Renal cortical epithelial cell (primary cell): Measurements from ENCODE around the gene CYP4B1. TPM values are rescaled to one million over a fixed set of nuclear protein-coding genes. Genes with fewer than 3 reads are reported as not detected.
"Not testable (repeated sequence)": the region's sequence is repeated elsewhere in the genome, so short reads cannot be mapped to it uniquely, and the experiment has no call there.

Experiments
- DNase-seq: peaks from one replicate; pipeline ENCODE4 v3.0.0-alpha.2; 2011; ENCODE audit warnings: low read depth
- total RNA-seq: library from RNA; depleted of rRNA; stranded (reverse); fragments of >200 nt; gene quantifications from 2 replicates; pipeline ENCODE4 v1.2.3, GENCODE V29; 2014

The CYP4B1 gene
- 3.2 and 3.5 TPM in 2 replicates for total RNA-seq

DNA sequence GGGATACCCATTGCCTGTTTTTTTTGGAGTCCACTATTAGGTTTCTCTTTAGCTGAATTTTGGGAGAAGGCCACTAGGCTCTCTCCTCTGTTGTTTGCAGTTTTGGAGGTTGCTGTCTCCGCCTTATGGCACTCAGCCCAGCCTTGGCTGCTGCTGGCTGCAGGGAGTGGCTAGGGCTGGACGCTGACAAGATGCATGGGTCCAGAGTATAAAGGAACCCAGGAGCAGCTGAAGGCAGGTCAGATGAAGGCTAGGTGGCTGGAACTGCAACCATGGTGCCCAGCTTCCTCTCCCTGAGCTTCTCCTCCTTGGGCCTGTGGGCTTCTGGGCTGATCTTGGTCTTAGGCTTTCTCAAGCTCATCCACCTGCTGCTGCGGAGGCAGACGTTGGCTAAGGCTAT lies at the start of gene CYP4B1:
TSS of gene CYP4B1 (plus strand) at position 237 of the 400 bp plus-strand sequence. CDS start at position 273, 36 bp downstream.
- DNase-seq = no peak

DNA sequence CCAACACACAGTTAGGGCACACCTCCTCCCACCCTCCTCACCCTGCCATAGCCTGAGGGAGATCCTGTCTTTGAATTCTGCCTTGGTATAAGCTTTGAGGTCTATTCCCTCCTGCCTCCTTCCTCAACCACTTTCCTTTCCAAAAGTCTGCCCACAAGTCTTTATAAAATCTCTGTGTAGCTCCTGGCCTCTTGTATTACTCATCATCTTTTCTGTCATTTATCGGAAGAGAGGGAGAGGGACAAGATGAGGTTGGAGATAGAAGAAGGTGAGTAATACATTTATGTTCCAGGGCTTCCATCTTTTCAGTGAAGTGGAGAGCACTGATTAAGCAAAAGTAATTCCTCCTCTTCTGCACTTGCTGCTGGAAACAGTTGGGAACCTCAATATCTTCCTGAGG lies 49.4 kb upstream of the CYP4B1 start:
- peak; percentile 18 for DNase-seq

DNA sequence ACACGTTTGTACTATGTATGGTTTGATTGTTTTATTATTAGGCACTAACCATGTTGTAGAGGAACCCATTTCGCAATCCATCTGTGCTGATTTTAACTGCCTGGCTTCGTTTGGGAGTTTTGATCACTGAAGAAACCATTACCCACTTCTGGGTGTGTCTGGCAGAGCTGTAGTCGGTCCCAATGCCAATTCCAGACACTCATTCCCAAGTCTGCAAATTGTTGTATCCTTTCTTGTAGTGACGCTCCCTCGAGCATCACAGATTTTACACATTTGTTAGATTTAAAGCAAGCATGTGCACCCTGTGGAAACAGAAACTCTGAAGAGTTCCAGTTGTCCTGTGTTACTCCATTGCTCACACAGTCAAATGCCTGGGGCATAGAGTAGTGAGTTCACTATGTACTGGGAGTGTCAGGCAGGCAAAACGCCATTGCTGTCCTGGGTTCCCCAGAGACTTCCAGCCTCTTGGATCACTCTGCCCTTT lies 48.9 kb upstream of the CYP4B1 start:
- DNase-seq = peak; percentile 22

DNA sequence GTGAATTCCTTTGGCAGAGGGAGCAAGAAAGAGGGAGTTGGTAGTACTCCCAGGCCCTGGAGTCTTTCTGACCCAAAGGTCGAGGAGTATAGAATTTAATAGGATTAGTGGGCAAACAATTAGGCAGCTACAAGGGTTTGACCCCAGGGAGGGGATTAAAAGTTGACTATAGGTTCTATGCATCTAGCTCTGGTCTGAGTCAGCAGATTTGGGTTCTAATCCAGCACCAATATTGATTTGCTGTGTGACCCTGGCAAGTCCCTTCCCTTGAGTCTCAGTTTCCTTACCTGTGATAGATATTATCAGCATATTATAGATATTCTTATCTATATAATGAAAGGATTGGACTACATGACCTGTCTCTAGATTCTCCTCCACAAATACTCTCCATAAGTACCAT lies 44.9 kb upstream of the CYP4B1 start:
- no peak for DNase-seq

DNA sequence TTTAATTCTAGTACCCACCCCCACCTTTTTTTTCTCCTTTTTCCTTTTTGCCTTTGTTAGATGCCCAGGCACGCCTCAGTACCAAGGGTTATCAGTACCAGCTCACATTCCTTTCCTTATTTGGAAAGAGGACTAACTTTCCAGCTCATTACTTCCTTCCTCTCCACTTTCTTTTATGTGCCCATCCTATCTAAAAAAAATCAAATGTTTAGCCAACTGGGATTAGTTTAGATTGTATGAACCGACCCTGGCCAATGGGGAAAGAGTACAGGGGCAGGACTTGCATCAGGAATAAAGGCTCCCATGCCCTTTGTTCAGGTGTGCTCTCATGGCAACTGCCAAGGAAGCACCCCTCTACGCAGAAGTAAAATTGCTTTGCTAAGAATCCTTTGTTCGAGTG lies 44.1 kb upstream of the CYP4B1 start:
- peak; percentile 39 for DNase-seq

- peak; percentile 57 for DNase-seq
Observed at GRCh38 chr1:46755121-46755520, 43.7 kb upstream of the CYP4B1 start.

GRCh38 chr1:46757247-46757955 lies 41.4 kb upstream of the CYP4B1 start:
- DNase-seq = peak; percentile 90

- peak; percentile 20 for DNase-seq
Observed at GRCh38 chr1:46757956-46758528, 40.8 kb upstream of the CYP4B1 start.

DNA sequence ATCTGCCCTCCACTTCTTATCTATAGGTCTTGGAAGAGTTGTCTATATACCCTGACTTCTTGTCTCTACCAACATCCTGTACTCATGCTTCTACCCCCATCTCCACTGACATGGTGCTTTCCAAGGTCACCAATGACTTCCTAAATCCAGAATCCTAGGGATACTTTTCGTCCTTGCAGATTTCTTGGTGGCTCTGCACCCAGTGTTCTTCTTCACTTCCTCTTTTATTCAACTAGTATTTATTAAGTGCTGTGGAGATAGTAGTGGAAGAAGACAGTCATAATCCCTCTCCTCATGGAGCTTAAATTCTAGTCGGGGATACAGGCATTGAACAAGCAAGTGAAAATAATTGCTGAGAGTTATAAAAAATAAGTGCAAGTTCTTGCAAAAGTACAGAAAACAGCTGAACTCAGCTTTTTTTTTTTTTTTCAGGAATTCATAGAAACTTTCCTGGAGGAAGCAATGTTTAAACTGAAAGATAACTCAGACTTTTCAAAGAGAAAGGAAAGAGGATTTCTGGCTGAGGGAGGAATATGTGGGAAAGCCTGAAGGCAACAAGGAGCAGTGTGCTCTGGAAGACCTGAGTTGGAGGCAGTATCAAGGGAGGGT lies 38.2 kb upstream of the CYP4B1 start:
- DNase-seq = no peak

- DNase-seq = no peak
Observed at GRCh38 chr1:46761740-46762139, 37.1 kb upstream of the CYP4B1 start.

DNA sequence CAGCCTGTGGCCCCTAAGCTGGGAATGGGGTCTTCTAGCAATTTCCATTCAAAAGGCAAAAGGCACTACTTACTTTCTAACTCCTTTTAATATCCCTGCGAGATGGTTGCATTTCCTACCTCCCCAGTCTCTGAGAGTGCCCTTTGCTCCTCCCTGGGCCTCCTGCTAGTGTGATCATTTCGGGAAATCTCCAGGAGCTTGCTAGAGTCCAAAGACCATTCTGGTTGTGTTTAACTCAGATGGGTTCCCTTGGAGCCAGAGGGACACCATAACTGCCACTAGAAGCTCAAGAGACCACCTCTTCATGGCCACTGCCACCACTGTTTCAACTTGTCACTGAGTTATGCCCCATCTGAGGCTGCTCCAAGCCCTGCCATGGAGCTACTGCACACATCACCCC lies 34.4 kb upstream of the CYP4B1 start:
- no peak for DNase-seq

GRCh38 chr1:46767649-46768282 lies 31.1 kb upstream of the CYP4B1 start:
- no peak for DNase-seq

DNA sequence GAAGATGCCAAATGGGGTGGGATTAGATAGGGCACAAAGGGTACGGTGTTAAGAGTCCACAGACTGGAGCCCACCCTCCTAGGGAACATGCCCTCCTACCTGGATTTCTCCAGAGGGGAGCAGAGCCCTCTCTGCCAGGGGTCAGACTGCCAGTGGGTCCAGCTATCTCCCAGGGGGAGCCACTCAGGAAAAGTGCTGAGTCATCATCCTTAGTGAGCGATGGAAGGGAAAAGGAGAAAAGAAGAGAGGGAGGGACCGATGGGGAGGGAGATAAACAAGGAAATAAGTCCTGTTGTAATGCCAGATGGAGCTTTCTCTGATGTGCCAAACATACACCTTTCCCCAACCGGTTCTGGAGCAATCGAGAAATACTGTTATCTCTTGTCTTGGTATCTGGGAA lies 30.4 kb upstream of the CYP4B1 start:
- no peak for DNase-seq

GRCh38 chr1:46769028-46769740 lies 29.7 kb upstream of the CYP4B1 start:
- DNase-seq = no peak

- DNase-seq = no peak
Observed at GRCh38 chr1:46770541-46770940, 28.3 kb upstream of the CYP4B1 start.

DNA sequence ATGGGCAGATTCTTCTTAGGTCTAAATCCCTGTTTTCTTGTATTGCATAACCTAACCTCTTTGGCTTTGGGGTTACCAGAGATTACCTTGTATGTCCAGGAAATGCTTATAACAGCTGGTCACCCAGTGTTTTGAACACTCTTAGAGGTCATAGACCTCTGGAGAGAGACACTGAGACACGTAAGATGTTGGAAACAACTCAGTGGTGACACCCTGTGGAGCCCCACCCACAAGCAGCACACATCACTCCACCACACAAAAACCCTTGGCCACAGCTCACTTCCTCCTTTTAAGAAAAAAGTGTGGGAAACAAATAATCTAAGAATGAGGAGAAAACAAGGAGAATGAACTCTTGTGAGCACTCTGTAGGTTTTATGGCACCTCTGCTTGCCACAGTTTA lies 26.3 kb upstream of the CYP4B1 start:
- no peak for DNase-seq

DNA sequence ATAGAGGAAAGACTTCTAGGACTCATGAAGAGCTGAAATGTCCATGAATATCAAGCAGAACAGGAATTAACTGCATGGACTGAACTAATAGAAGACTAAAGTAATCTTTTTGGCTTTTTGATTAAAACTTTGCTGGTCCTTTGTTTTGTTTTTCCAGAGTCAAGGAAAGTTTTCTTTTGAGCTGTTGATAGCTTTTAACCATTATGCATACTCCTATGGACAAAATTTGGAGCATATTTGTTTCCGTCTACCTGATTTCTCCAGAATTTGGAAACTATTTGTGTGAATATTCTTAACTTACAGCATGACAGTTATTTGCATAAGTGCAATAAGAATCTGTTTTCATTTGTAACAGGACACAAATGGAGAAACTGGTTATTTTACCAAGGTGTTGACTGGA lies 24.5 kb upstream of the CYP4B1 start:
- no peak for DNase-seq

- DNase-seq = not testable (repeated sequence)
Observed at GRCh38 chr1:46778456-46778855, 20.4 kb upstream of the CYP4B1 start.

DNA sequence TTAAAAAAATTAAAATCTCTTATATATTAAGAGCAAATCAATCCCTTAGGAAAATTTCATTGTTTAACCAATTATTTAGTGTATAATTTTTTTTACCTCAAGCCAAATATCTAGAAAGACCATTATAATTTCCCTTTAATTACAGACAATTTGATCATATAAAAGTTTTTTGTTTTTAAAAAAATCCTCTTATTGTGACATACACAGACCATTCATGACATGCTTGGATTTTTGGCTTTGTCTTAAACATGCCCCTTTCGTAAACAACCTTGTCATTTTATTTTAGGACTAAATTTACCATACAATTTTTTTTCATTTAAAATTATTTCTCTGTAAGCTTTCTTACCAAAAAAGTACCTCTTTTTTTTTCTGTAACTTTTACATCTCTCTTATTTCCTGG lies 14.2 kb upstream of the CYP4B1 start:
- DNase-seq = no peak

GRCh38 chr1:46788634-46789033 lies 10.2 kb upstream of the CYP4B1 start:
- peak; percentile 89 for DNase-seq

- no peak for DNase-seq
Observed at GRCh38 chr1:46790446-46791101, 8.3 kb upstream of the CYP4B1 start.
